GM12892 (cell line): ENCODE measurements around the gene INPP5E.

Experiments
- POLR2A ChIP-seq: IDR thresholded peaks from 2 replicates; pipeline ENCODE4 v1.6.1; 2011; ENCODE audit warnings: low read depth, low read length, control low read depth
- POLR2AphosphoS5 ChIP-seq: IDR thresholded peaks from 2 replicates; pipeline ENCODE4 v1.6.1; 2011; ENCODE audit warnings: low read depth, low read length, control low read depth
- TAF1 ChIP-seq: IDR thresholded peaks from 2 replicates; pipeline ENCODE4 v1.6.1; 2011; ENCODE audit warnings: low read depth, mild to moderate bottlenecking, control low read depth, low read length, borderline replicate concordance

DNA sequence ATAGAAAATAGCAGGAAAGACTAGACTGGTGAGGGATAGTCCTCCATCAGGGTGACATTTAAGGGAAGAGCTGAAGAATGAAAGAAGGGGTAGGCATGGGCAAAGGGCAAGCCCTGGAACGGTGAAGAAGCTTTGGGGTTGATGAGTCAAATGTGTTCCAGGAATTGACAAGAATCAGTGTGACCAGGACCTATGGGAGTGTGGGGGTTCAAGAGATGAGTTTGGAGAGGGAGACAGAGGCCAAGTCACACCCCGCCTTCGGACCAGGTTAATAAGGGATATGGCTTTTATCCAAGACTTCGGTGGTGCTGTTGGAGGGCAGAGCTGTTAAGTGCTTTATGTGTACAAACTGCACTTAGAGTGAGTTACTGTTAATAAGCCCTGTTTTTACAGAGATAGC is 28.3 kb downstream of the INPP5E start:
- TF ChIP-seq POLR2A (no peak), POLR2AphosphoS5 (no peak), TAF1 (no peak)
